DMS53 treated with DMSO at 0.1 percent for 48 hours (cell line): Measurements from ENCODE around the gene EIF4EBP2.

ENCODE experiments used
- DNase-seq: peaks from one replicate; lab custom pipeline; 2025; ENCODE audit not compliant: unreplicated experiment; lab: John Stamatoyannopoulos, UW

The EIF4EBP2 gene

GRCh38 chr10:70459774-70460490 is 56.0 kb downstream of the EIF4EBP2 start:
- no peak for DNase-seq

DNA sequence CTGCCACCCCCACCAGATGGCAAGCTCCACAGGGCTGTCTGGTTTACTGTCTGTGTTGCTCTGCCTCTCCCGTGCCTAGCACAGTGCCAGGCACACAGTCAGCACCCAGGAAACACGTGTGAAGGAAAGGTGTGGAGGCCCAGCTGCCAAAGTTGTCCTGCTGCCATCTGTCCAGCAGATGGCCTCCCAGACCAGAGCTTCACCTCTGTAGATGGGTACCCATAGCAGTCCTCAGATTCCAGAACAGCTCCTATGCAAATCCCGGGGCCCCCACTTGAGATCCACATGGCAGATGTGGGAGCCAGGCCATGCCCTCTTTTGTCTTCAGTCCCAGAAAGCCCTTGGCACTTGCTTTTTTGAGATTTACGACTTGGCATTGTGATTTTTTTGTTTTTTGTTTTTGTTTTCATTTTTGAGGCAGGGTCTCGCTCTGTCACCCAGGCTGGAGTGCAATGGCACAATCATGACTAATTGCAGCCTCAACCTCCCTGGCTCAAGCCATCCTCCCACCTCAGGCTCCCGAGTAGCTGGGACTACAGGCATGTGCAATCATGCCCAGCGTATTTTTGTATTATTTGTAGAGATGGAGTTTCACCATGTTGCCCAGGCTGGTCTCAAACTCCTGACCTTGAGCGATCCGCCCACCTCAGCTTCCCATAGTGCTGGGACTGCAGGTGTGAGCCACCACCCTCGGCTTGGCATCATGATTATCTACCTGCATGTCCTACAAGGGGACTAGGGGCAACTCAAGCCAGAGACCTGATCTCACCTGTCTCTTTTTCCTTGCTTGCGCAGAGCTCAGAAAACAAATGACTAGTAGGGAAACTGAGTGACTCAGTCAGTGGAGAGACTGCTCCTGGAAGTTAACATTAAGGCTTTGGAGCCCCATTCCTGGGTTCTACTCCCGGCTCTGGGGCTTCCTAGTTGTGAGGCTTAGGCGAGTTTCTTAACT is 57.7 kb downstream of the EIF4EBP2 start:
- peak; percentile 33 for DNase-seq

DNA sequence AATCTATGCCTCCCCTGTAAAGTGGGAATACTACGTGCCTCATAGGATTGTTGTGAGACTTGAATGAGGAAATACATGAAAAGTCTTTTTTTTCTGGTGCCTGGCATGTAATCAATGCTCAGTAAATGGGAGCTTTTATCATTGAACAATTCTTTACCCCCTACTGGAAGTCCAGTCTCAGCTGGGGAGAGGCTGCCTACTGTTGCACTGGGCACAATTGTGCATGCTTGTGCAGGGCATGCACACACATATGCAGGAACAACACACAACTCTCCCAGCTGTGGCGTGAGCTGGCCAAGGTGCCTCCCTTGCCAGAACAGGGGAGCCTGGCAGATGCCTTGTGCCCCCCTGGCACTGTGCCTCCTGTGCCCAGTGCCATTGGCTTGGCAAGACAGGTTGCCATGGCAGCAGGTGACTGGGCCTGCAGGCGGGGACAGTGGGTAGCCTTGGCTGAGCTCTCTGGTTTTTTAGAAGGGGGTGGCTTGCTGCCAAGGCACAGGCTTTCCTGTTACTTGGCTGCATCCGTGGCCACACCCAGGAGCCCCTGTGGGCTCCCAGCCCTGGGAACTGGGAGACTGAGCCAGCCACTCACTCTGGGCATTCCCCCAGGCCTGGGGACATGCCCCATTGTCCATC is 58.5 kb downstream of the EIF4EBP2 start:
- DNase-seq: no peak

DNA sequence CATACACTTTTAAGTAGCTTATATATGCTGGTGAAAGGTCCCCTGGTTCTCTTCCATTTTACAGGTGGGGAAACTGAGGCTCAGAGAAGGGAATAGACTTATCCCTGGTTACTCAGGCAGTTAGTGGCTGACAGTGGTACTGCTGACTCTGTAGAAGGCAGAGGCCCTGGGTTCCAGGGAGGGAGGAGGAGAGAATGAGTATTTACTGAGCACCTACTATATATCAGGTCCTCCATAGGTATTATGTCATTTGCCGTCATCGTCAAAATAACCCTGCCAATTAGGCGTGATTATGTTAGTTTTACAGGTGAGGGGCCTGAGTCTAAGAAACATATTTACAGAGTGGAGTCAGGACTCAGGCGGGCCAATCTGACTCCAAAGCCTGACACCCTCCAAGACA is 61.3 kb downstream of the EIF4EBP2 start:
- DNase-seq: no peak

GRCh38 chr10:70465832-70466231 is 61.9 kb downstream of the EIF4EBP2 start:
- no peak for DNase-seq

GRCh38 chr10:70466951-70467350 is 63.0 kb downstream of the EIF4EBP2 start:
- no peak for DNase-seq

DNA sequence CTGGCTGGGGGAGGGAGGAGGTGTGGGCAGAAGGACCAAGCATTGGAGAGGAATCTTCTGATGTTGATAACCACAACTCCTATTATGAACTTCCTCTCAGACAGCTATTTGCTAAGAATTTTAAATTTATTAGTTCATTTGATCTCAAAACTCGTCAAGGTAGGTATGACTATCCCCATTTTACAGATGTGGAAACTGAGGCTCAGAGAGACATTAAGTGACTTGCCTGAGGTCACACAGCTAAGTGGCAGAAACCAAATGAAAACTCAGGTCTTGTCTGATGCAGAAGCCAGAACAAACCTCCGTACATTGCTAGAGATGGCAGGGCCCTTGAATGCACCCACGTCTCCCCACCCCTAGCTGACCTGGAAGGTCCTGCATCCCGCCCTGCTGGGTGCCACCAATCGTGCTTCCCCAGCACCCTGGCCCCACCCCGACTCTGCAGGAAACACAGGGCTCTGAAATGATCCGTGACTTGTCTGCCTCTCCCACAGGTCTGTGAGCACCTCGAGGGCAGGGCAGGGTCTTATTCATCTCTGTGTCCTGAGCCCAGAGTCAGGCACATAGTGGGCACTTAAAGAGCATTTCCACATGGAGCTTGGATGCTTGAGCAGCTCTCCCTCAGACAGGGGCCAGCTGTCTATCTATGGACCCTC is 69.0 kb downstream of the EIF4EBP2 start:
- no peak for DNase-seq

- DNase-seq: no peak
Measured at GRCh38 chr10:70474780-70475179, 70.8 kb downstream of the EIF4EBP2 start.

- DNase-seq: no peak
Measured at GRCh38 chr10:70475661-70476060, 71.7 kb downstream of the EIF4EBP2 start.

GRCh38 chr10:70476249-70477035 is 72.5 kb downstream of the EIF4EBP2 start:
- no peak for DNase-seq

DNA sequence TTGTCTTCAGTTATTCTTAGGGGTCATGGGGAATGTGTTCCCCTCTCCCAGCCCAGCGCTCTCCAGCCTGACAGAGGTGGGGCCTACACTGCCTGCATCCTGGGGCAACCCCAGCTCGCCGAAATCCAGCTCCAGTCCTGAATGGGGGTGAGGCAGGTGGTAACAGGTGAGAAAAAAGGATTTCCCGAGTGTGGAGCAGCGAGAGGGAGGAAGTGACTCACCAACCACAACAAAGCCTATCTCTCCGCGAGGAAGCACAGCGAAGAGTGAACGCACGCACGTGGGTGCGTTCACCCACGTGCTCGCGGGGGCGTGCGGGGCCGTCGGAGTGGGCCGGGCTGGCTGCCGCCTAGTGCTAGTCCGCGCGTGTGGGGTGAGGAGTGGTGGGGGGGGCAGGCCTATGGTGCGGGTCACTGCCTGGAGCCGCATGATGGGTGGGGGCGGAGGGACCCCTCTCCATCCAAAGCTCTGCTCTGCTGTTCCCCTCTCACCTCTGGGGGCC is 73.8 kb downstream of the EIF4EBP2 start:
- DNase-seq: peak; percentile 79
